GM12873 (cell line): Measurements from ENCODE around the gene SLC5A9.

ENCODE experiments used
- CTCF ChIP-seq: IDR thresholded peaks from 2 replicates; pipeline ENCODE4 v1.5.1; 2012; ENCODE audit warnings: low read depth, mild to moderate bottlenecking, moderate library complexity, low read length, control low read depth; ENCODE audit not compliant: insufficient read depth; ENCODE audit errors: missing control alignments

SLC5A9 gene

DNA sequence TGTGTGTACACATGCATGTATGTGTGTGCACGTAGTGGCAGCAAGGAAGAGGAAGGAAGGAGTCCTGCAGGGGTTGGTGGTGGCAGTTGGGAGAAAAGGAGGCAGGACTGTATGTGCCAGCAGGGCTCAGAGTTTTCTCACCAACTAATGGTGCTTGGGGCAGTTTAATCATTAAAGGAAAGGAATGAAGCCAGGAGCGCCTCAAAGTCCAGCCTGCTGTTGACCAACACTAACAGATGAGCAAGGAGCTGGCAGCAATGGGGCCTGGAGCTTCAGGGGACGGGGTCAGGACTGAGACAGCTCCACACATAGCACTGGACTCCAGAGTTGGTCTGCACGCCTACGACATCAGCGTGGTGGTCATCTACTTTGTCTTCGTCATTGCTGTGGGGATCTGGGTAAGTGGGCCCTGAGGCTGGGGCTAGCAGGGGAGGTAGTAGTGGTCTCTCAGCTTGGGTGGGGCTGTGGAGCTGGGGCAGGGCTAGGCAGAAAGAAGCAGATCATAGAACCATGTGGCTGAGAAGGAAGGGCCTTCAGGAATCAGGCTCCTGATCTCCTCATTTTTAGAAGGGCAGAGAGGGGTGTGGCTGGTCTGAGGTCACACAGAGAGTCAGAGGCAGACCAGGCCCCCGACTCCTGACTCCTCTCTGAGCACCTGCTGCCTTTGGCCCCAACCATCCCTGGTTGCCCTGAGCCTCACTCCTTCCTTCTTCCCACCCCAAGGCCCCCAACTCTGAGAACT lies at the start of gene SLC5A9:
Gene SLC5A9, plus strand, starts transcription at position 216 of the 742 bp plus-strand sequence. Its CDS starts 21 bp downstream, at position 237.
- TF ChIP-seq CTCF = no peak

DNA sequence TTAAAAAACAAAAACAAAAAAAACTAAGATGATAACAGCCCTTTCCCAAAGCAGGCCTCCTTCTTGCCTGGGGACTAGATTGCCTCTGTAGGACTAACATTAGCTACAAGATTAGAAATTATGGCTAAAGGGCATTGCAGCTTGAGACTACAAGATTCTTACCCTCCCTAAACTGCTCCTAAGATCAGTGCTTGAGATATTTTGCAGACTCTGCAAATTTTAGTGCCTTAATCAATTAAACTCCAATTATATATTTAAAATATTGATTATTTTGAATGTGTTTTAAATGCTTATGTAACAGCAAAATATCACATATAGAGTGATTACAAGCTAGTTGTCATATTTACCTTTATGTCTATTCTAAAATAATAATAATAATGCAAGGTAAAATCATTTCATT lies 47.4 kb upstream of the SLC5A9 start:
- no peak for TF ChIP-seq CTCF

DNA sequence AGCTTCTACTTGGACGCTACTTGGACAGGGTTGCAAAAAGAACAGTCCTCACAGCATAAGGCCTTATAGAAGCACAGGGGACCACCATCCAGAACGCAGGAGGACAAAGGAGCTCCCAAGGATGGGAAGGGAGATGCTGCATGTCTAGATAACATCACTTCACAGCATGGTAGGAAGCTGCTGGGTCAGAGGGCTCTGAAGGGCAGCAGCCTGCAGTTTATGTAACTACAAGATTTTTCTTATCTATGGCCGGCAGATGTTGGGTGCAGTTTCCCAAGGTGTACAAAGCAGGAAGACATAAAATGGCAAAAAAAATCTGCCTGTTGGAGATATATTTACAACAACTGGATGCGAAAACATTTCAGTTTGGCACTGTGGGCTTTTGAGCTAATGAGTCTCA lies 45.3 kb upstream of the SLC5A9 start:
- TF ChIP-seq CTCF = no peak

DNA sequence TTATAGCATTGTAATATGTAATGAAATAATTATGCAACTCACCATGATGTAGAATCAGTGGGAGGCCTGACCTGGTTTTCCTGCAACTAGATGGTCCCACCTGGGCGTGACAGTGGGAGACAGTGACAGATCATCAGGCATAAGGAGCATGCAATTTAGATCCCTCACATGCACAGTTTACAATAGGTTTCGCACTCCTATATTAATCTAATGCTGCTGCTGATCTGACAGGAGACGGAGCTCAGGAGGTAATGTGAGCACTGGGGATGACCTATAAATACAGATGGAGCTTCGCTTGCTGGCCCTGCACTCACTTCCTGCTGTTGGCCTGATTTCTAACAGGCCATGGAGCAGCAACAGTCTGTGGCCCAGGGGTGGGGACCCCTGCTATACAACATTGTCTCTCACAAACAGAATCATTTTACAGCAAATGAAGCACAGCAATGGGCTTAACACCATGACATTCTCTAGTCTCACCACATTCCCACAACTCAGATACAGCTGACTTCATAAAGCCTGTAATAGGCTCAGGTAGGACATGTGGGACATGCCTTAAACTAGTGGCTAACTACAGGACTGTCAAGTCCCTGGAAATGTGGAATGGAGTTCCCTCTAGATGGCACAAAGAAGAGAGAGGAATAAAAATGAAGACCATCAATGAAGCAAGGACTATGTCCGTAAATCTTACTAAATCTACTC lies 40.7 kb upstream of the SLC5A9 start:
- no peak for TF ChIP-seq CTCF

DNA sequence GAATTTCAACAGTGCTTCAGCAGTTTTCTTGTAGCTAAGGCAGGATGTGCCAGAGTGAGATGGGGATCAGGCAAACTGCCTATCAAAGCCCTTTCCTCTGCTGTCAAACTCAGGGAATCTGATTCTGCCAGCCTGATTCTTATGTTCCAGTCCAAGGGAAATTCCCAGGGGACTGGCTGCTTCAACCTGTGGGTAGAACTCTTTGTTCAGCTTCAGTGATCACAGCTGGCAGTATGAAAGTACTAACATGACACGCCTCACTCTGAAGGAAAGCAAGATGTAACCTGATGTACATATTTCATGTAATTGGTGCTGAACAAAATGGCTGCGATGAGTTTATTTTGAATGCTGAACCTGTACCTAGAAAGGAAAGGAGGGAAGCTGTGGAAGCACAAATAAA lies 40.1 kb upstream of the SLC5A9 start:
- no peak for TF ChIP-seq CTCF

DNA sequence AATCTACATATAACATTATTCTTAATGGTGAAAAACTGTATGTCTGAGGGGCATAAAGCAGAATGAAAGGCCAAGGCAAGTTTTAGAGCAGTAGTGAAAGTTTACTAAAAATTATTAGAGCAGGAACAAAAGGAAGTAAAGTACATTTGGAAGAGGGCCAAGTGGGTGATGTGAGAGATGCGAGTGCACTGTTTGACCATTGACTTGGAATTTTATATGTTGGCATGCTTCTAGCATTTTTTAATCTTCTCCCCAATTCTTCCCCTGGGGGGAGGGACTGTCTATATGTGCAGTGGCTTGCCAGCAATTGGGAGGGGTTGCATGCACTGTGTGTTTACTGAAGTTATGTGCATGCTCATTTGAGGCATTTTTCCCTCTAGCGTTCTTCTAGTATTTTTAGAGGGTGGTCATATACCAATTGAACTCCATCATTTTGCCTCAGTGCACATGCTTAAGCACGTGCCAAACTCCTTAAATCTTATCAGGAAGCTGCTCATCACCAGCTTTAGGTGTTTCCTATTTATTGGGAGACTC lies 36.1 kb upstream of the SLC5A9 start:
- TF ChIP-seq CTCF = no peak

DNA sequence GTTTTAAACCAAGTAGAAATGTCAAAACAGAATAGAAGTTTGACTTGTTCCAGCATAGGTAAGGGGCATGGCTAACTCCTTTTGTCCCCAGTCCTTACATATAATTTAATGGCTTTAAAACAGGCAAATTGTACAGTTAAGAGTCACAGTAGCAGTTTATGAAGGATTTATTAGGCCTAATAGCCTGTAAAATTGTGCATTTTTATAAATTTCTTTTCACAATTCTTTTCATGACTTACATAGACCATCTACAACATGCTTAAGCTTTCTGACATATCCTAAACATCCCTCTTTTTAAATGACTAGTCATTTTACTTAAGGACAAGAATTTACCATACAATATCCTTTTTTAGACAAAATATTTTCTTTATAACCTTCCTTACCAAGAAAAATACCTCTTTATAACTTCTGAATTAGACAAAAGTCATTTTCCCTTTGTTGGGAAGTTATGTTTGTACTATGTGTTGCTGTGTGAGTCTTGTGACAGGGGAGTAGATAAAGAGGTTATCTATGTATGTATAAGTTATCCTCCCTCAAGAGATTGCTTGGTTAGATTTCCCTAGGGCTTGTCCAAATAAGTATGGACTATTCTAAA lies 34.5 kb upstream of the SLC5A9 start:
- TF ChIP-seq CTCF = no peak
